Pulmonary artery endothelial cell (primary cell): ENCODE data around the gene TRPV6. TPM values are rescaled to one million over a fixed set of nuclear protein-coding genes. Genes with fewer than 3 reads are reported as not detected.

Experiments used
- DNase-seq: peaks from one replicate; pipeline ENCODE4 v3.0.0-alpha.2; 2011; ENCODE audit warnings: low read depth, low spot score
- total RNA-seq: library from RNA; depleted of rRNA; stranded (reverse); fragments of >200 nt; gene quantifications from 2 replicates; pipeline ENCODE4 v1.2.3, GENCODE V29; 2014

The TRPV6 gene
- total RNA-seq, 1 donor from 2014 or later = not detected

DNA sequence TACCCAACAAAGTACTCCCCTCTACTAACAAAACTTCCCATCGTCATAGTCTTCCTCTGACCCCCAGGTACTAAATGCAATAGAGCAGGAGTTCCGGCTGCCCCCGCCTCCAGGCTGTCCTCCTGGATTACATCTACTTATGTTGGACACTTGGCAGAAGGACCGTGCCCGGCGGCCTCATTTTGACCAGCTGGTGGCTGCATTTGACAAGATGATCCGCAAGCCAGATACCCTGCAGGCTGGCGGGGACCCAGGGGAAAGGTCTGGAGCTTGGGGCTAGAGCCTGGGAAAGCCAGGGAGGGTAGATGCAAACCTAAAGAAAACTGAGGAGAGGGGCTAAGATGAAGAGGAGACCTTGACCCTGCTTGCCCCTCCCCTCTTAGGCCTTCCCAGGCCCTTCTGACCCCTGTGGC, 15.4 kb downstream of the TRPV6 start:
- DNase-seq = no peak

DNA sequence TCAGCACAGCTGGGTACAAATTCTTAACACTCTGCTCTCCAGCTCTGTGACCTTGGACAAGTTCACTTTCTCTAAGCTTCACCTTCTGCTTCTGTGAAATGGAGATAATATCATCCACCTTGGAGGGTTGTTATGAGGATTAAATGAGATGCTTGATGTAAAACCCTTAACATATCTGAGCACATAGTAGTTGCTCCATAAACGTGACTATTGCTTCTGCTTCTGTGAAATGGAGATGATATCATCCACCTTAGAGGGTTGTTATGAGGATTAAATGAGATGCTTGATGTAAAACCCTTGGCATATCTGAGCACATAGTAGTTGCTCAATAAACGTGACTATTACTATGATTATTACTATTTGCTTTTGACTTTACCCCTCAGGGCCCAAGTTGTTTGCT, 16.1 kb downstream of the TRPV6 start:
- no peak for DNase-seq

DNA sequence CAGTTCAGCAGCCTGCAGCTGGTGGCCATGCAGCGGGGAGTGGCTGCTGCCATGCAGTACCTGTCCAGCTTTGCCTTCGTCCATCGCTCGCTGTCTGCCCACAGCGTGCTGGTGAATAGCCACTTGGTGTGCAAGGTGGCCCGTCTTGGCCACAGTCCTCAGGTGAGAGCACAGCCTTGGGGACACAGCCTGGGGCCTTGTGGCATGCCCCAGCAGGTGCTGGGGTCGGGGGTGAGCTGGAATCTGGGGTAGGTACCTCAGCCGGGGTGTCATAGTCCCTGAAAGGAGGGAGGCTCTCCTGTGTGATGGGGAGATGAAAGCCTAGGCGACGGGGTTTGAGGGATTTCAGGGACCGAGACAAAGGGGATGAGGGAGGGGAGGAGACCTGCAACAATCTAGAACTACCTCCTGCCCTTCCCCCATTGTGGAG, 16.5 kb downstream of the TRPV6 start:
- no peak for DNase-seq

DNA sequence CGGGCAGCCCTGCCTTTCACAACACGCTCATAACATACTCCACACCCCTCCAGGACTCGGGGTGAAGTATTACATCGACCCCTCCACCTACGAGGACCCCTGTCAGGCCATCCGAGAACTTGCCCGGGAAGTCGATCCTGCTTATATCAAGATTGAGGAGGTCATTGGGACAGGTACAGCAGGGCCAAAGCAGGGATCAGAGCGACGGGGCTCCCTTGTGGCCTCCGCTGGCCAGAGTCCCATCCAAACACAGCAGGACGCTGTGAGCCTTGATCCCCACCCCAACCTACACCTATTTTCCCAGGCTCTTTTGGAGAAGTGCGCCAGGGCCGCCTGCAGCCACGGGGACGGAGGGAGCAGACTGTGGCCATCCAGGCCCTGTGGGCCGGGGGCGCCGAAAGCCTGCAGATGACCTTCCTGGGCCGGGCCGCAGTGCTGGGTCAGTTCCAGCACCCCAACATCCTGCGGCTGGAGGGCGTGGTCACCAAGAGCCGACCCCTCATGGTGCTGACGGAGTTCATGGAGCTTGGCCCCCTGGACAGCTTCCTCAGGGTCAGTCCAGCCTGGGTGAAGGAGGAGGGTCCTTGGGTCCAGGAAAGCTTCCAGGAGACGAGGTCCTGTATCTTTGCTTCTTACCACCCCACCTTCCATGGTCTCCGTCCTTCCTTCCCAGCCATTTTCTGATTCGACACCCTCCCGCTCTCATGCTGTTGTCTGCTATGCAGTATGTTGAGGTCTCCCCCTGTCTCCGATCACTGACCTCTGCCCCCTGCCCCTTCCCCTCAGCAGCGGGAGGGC, 17.2 kb downstream of the TRPV6 start:
- no peak for DNase-seq

DNA sequence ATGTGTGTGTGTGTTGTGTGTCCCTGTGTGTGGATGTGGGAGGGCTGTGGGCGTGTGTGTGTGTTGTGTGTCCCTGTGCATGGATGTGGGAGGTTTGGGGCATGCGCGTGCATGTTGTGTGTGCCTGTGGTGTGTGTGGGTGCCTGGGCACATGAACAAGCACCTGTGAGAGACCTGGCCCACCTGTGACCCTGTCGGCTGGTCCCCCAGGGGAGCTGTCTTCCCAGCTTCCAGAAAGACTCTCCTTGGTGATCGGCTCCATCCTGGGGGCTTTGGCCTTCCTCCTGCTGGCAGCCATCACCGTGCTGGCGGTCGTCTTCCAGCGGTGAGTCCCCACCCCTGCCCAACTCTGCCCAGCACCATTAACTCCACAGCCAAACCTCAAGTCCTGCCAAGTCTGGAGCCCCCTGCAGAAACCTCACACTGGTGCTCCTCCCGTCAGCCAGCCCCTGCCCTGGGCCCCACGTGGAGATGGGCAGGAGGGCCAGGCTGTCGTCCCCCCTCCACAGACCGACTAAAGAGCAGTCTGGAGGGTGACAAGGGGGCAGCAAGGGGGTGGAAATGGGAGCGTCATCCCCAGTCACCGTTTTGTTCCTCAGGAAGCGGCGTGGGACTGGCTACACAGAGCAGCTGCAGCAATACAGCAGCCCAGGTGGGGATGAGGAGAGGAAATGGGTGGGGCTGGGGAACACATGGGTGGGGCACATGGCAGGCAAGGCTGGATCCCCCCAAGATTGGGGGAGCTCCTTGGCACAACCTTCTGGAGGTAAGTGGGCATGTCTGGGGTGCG, 18.0 kb downstream of the TRPV6 start:
- no peak for DNase-seq

DNA sequence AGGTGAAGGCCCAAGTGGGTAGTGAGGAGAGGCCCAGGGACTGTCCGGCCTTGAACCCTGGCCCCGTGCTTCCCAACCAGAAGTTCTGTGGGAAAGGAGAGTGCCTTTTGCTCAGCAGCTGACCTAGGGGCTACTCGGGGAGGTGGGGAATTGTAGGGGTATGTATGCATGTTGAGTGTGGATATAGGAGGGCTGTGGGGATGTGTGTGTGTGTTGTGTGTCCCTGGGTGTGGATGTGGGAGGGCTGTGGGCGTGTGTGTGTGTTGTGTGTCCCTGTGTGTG, 18.5 kb downstream of the TRPV6 start:
- no peak for DNase-seq

DNA sequence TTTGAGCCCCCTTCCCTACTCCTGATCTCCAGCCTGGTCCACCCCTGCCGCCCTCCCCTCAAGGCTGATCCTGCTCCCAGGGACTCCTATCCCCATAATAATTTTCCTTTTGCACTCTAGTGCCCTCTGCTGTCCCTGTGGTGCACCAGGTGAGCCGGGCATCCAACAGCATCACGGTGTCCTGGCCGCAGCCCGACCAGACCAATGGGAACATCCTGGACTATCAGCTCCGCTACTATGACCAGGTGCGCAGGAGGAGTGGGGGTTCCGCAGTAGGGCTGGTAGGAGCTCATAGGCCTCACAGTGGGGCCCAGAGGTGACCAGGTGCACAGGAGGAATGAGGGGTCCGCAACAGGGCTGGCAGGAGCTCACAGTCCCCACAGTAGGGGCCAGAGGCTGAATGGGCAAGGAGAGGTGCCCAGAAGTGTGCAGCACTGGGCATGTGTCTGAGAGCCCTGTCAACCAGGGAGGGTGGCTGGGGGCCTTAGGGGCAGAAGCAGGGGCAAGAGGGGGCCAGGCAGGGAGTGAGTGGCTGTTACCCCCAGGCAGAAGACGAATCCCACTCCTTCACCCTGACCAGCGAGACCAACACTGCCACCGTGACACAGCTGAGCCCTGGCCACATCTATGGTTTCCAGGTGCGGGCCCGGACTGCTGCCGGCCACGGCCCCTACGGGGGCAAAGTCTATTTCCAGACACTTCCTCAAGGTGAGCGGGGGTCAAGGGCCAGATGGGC, 19.0 kb downstream of the TRPV6 start:
- no peak for DNase-seq

DNA sequence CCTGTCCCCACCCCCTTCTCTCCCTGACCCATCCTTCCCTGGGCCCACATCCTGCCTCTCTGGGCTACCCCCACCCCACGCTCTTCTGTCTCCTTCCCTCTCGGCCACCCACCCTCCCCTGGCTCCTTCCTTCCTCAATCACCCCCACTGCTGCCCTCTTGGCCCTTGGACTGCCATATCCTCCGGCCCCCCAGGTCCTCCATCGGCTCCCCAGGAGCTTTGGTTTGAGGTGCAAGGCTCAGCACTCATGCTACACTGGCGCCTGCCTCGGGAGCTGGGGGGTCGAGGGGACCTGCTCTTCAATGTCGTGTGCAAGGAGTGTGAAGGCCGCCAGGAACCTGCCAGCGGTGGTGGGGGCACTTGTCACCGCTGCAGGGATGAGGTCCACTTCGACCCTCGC, 19.8 kb downstream of the TRPV6 start:
- no peak for DNase-seq

DNA sequence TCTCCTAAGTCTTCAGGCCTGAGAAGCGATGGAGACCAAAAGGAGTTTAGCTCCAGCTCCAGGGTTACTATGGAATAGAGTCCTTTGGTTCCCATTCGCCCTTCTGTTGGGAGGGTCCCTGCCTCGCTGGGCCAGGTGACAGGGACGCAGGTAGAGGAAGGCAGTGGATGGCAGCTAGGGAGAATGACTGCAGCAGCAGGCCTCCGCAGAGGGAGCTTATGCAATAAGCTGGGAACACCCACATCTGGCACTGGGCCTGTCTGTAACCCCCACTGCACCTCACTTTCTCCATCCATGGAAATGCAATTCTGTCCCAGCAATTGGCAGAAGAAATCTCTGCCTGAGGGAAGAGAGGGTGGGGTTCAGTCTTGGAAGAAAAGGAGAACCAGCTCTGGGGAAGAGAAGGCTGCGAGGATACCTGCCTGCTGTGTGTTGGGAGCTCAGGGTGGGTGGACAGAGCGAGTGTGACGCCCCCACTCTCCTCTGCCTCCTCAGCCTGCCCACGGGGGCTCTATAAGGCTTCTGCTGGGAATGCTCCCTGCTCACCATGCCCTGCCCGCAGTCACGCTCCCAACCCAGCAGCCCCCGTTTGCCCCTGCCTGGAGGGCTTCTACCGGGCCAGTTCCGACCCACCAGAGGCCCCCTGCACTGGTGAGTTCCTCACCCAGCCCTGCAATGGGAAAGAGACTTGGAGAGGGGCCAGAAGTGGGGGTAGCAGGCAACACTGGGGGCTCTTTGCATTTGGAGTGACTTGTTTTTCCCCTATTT, 20.4 kb downstream of the TRPV6 start:
- DNase-seq = no peak

DNA sequence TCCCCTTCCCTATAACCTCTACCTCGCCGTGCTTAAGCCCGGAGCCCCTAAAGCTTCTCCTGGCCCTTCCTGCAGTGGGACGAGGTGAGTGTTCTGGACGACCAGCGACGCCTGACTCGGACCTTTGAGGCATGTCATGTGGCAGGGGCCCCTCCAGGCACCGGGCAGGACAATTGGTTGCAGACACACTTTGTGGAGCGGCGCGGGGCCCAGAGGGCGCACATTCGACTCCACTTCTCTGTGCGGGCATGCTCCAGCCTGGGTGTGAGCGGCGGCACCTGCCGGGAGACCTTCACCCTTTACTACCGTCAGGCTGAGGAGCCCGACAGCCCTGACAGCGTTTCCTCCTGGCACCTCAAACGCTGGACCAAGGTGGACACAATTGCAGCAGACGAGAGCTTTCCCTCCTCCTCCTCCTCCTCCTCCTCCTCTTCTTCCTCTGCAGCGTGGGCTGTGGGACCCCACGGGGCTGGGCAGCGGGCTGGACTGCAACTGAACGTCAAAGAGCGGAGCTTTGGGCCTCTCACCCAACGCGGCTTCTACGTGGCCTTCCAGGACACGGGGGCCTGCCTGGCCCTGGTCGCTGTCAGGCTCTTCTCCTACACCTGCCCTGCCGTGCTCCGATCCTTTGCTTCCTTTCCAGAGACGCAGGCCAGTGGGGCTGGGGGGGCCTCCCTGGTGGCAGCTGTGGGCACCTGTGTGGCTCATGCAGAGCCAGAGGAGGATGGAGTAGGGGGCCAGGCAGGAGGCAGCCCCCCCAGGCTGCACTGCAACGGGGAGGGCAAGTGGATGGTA, 21.5 kb downstream of the TRPV6 start:
- DNase-seq = no peak

DNA sequence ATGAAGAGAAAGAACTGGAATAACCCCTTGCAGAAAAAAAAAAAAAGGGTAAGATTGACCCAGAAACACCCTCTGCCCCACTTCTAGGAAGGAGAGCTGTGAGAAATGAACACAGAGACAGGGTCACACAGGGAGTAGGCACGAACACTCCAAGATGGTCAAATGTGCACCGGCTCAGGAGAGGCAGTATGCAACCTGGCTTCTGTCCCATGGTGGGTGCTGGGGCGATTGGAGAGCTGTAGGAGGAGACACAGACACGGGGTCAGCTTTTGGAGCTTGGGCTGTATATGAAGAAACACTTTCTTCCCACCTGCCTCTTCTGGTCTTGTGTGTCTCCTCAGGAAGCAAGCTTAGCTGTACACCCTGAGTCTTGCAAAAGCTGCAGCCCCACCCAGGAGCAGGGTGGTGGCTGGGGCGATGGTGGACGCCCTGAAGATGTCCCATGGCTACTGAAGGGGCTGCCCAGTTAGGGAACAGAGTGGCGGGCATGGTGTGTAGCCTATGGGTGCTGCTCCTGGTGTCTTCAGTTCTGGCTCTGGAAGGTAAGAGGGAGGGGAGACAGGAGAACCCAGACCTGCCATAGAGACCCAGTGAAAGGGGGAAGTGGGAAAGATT, 22.7 kb downstream of the TRPV6 start:
- DNase-seq = no peak

DNA sequence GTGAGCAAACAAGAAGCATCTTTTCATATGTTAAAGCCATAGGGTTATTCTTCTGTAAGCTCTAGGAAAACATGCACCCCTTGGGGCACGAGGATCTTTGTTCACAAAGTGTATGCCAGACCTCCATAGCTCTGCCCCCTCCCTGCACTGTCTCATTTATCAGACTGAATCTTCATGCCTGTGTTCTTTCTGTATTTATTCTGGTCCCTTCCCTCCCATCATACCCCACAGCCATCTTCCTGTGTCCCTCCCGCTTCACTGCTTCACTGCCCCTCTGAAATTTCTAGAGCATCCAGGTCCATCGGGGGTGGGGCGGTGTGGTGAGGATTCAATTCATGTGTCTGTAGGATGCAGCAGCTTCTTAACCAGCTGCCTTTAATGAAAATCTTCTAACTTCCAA, 23.2 kb downstream of the TRPV6 start:
- no peak for DNase-seq

DNA sequence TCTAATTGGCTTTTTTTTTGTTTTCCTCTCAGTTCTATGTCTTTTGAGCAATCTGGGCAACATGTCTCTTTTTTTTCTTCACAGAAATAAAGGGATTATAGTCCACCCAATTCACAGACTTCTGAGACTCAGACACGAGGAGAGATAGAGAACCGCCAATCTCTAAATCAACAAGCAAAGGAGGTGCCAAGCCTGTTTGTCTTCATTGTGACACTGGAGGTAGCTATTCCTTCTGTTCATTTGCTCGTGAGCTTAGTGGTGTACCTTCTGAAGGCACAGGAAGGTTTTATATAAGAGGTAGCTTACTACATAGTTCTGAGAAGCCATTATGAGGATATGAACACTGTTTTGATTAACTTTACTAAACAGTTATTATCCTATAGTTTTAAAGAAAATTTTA, 24.6 kb downstream of the TRPV6 start:
- no peak for DNase-seq

DNA sequence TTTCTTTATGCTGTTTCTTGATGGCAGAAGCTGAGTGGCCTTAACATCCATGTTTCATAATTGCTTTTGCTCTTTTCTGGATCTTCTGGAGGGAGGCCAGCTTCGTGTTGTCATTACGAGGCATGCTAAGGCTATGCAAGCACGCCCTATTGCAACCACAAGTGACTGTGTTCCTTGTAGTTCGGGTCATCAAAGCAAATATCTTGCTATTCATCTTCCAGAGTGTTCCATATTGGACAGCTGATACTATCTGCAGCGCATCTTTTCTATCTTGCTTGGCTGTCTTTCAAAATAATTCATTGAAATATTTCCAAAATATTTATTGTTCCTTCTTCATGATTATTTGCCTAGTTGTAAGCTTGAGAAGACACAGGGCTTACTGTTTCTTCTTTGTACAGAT, 25.7 kb downstream of the TRPV6 start:
- DNase-seq = no peak

DNA sequence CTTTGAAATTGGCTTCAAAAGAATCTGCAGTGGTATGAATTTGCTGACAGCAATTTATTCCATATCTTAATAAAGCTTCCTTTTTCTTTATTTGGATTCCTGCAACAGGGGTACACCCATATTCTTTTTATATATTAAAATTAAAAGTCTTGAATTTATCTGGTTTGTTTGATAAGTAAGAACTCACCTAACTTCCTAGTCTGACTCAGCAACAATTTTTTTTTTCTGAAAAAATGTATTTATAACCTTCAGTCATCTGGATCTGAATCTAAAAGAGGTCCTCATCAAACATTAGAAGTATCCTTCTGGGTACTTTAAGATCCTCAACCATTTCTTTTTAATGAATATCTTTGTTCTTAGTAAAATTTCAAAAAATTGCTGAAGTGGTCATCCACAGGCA, 26.1 kb downstream of the TRPV6 start:
- DNase-seq = no peak

DNA sequence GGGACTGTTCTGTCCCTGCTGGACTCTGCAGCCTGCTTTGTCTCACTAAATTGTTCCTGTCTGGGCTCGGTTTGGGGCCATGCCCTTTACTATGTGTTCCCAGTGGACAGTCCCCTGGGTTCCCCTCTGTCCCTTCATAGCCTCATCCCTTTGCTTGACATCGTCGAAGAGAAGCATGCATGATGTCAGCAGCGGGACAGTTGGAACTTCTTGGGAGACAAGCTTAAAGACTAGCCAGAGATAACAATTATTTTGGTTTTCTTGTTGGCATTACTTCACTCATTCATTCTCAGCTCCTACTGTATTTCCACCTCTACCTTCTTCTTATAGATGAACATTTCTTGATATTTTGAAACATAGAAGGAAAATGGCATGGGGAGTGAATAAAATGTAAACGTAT, 27.9 kb downstream of the TRPV6 start:
- DNase-seq = no peak

DNA sequence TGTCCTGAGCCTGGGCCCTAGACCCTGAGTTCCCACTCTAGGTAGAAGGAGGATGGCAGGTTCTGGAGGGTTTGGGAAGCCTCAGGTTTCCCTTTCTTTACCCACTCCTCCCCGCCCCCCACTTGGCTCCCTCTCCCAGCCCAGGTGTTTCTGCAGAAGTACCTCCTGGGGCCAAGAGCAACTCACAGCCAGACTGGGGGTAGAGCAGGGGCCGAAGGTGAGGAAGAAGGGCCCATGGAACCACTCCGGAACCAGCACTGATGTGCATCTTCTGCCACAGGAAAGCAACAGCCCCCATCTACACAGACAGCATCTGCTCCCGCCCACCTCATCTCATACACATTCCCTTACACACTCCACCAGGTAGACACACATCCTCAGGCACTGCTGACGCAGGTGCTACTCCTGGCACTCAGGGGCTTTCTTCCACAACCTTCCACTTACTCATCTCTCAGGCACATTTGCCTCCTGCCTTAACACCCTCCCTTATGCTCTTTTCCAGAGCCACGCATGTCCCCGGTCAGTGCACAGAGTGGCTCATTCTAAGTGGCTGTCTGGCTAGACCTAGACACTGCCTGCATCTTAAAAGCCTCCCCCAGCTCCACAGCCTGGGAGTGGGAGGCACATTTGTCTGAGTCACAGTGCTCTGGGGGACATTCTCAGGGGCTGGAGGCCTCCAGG, 28.8 kb downstream of the TRPV6 start:
- no peak for DNase-seq

DNA sequence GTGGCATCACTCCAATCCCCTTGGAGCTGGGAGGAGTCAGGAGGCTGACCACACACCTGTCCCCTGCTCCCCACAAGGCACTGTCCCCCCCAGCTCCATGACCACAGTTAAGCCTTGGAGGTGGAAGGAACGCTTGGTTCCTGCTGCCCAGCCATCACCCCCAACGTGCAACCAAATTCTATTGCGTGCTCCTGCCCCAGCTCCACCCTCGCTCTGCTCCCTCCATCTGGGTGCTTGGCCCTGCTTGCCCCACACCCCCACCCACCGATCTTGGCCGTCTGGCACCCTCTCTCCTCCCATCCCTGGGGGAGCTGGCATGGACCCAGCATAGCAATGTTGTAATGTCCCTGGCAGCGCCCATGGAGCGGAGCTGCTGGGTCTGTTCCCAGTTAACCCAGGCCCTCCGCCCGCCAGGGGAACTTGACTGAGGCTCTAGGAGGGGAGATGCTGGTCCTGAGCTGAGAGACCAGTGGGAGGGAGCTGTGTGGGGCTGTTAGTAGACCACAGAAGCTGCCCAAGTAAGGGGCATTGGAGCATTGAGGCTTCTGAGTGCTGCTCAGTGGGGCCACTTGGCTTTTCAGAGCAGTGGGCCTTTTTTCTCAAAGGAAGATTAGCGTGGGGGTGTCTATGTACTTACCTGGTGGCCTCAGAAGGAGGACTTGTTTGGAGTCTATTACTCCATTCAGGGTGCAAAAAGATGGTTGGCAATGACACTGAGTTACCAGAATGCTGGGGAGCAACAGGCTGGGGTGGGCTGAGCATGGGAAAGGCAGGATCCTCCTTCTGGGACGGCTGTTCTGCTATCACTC, 29.6 kb downstream of the TRPV6 start:
- DNase-seq = no peak
